Testis (tissue), 3 donors: ENCODE results near the gene PAX3. TPM values are rescaled to one million over a fixed set of nuclear protein-coding genes. Genes with fewer than 3 reads are reported as not detected.

ENCODE experiments used
- DNase-seq: peaks from one replicate; pipeline ENCODE4 v3.0.0-alpha.2; 2019
- H3K27ac ChIP-seq, 2 donors: fragments of 200-600 bp; sonication (generic); one replicate each; pipeline ENCODE4 v1.5.1; 2019
- H3K27me3 ChIP-seq: fragments of 200-600 bp; sonication (generic); one replicate; pipeline ENCODE4 v1.5.1; 2019
- H3K36me3 ChIP-seq: fragments of 200-600 bp; sonication (generic); one replicate; pipeline ENCODE4 v1.5.1; 2017; ENCODE audit warnings: low read depth; ENCODE audit errors: missing control alignments
- H3K4me1 ChIP-seq: fragments of 200-600 bp; sonication (generic); one replicate; pipeline ENCODE4 v1.5.1; 2019
- H3K4me3 ChIP-seq, 2 donors: fragments of 200-600 bp; sonication (generic); one replicate each; pipeline ENCODE4 v1.5.1; 2017 to 2019
- H3K9me3 ChIP-seq: fragments of 200-600 bp; sonication (generic); one replicate; pipeline ENCODE4 v1.5.1; 2017
- CTCF ChIP-seq, 3 experiments: fragments of 450-650 bp in 2 of 3; fragments of 200-600 bp in 1 of 3; sonication (generic) in 1 of 3; IDR thresholded peaks; one replicate each; pipeline ENCODE4 v1.5.1; 2016 to 2019; ENCODE audit warnings: antibody characterized with exemption in 3 of 3, mild to moderate bottlenecking in 2 of 3, moderate library complexity in 1 of 3
- POLR2A ChIP-seq: fragments of 450-650 bp; IDR thresholded peaks from one replicate; pipeline ENCODE4 v1.6.1; 2017; ENCODE audit warnings: antibody characterized with exemption, mild to moderate bottlenecking, moderate library complexity
- WGBS, 2 donors: methylation state at CpG; one replicate each; pipeline ENCODE4 v1.1.5; 2018; 5-methylcytosine and 5-hydroxymethylcytosine counted together
- intact Hi-C: fragments of 100-400 bp; cut with DNase I; formaldehyde crosslinking; loops from one replicate; pipeline ENCODE4 v1.15.1; 2023; ENCODE audit warnings: low total_unique reads
- polyA plus RNA-seq: library from polyadenylated mRNA; stranded (reverse); fragments of 350-450 nt; fragmentation: Illumina TruSeq; extraction: RNeasy Lipid Tissue Mini Kit (QIAGEN cat#74804); gene quantifications from one replicate; pipeline ENCODE4 v1.2.3, GENCODE V29; 2014; ENCODE audit warnings: low read depth, low replicate concordance; ENCODE audit not compliant: insufficient read depth
- total RNA-seq, 2 donors: library from RNA; depleted of rRNA; stranded (reverse); fragments of >200 nt; gene quantifications; one replicate each; pipeline ENCODE4 v1.2.3, GENCODE V29; 2016

The PAX3 gene
- total and polyA plus RNA-seq, 3 donors from 2014 or later = 4.8 to 6.0 (median 4.9) TPM

- Histone ChIP-seq H3K4me1 (no peaks in the 10 kb centered on the region), H3K36me3 (no peaks in the 10 kb centered on the region), H3K9me3 (no peaks in the 10 kb centered on the region), H3K27ac (no peak overlapping the region), H3K27me3 (peaks cover 3% of the 10 kb centered on the region), H3K4me3 (no peak overlapping the region)
- TF ChIP-seq CTCF (IDR thresholded peaks at IDR 0.05) (no peak), POLR2A (no peak)
- WGBS, 2 donors = 10% methylated on average over 33 of the region's 33 CpGs
- DNase-seq = no peak
- intact Hi-C loops = no loop called here
These were observed 3.3 kb downstream of the PAX3 start for GRCh38 chr2:222295368-222296062.

DNA sequence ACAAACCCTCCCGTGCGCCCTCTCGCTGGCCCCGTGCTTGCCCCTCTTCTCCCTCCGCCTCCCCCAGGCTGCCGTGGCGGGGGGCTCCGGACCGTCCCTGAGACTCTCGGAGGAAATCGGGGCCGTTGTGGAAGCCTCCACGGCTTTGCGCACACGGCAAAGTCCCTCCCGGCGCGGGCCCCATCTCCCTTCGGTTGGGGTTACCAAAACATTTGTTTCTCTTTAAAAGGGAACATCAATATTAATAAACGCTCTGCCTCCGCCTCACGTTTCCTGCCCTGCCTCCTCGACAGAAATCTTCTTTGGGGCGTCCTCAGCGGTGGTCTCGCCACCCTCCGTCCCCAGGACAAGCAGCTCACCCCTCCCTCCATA is 3.8 kb downstream of the PAX3 start:
- intact Hi-C loops = no loop called here
- no peak for DNase-seq

GRCh38 chr2:222293660-222294630 is 4.9 kb downstream of the PAX3 start:
- no peaks in the 10 kb centered on the region for H3K9me3 ChIP-seq
- H3K27ac ChIP-seq = no peak overlapping the region
- no peaks in the 10 kb centered on the region for H3K36me3 ChIP-seq
- 12 to 16% methylated on average over 36 of the region's 36 CpGs for WGBS, 2 donors
- TF ChIP-seq POLR2A (no peak), CTCF (IDR thresholded peaks at IDR 0.05) (no peak)
- intact Hi-C loops = no loop called here
- no peaks in the 10 kb centered on the region for H3K27me3 ChIP-seq
- no peak overlapping the region for H3K4me3 ChIP-seq
- no peaks in the 10 kb centered on the region for H3K4me1 ChIP-seq
- no peak for DNase-seq

More for the DNA sequence above, 3.8 kb downstream of the PAX3 start:
- H3K36me3 ChIP-seq = no peaks in the 10 kb centered on the region
- H3K4me3 ChIP-seq = no peak overlapping the region
- H3K27ac ChIP-seq = no peak overlapping the region
- H3K27me3 ChIP-seq = peaks cover under 1% of the 10 kb centered on the region
- H3K9me3 ChIP-seq = no peaks in the 10 kb centered on the region
- WGBS, 2 donors = 6 to 8% methylated on average over 27 of the region's 27 CpGs
- no peak for TF ChIP-seq CTCF (IDR thresholded peaks at IDR 0.05)
- H3K4me1 ChIP-seq = no peaks in the 10 kb centered on the region

DNA sequence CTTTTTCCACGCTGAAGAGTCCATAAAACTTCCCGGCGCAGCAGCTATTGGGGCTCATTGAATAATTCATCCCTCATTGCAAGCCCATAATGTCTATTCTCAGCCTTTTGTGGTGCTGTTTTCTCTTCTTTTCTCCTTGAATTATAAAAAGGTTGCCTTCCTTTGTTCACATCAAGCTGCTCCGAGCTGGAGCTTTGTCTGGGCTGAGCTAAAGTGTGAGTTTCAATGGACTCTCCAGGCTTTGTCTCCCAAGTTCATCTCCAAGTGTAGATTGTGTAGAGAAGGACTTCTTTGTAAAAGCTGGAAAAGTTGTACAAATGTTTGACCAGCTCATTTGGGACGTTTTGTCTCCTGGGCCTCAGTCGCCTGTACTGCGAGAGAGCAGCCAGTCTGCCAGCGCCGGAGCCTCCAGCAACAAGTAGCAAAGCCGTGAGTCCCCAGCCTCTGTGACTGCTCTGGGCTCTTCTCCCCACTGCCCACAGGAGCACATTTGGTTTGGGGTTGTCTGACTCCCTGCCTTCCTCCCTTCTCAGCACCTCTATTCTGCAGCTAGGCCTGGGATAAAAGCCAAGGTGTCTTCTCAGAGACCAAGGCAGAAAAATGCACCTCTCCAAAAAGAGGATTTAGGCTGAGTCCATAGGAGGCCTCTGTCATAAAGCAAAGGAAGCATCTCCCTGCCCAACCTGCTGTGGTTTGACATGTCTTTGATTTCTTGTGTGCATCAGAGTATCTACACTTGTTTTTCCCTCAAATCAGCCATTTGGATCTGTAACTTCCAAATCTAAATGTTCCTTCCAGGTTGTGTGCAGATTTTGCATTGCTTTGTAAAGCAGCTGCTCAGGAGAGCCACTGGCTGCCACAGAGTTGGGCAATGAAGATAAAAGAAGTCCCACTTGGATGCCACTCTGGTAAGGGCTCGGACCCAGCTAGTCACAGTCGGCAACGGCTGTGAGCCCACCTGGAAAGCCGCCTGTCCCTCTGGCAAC is 6.4 kb downstream of the PAX3 start:
- no peaks in the 10 kb centered on the region for H3K9me3 ChIP-seq
- no peak overlapping the region for H3K27ac ChIP-seq
- H3K27me3 ChIP-seq = no peaks in the 10 kb centered on the region
- no peak for DNase-seq
- no peak overlapping the region for H3K4me3 ChIP-seq
- no peaks in the 10 kb centered on the region for H3K36me3 ChIP-seq
- intact Hi-C loops = no loop called here
- no peaks in the 10 kb centered on the region for H3K4me1 ChIP-seq
- TF ChIP-seq POLR2A (no peak), CTCF (IDR thresholded peaks at IDR 0.05) (no peak)
- WGBS, 2 donors = 32 to 47% methylated on average over 14 of the region's 14 CpGs
